ENCODE measurements around the gene OR2T35. TPM values are rescaled to one million over a fixed set of nuclear protein-coding genes. Genes with fewer than 3 reads are reported as not detected.

Gene OR2T35
- total and polyA plus RNA-seq, 2 donors (not counting 1 experiment from before 2014, with no cell fraction given): not detected

- DNase-seq (ENCODE audit: low read depth in 2 of 2): no peak
- TF ChIP-seq CTCF (conservative IDR thresholded peaks at IDR 0.05 in 1 of 2, IDR thresholded peaks at IDR 0.05 in 1 of 2; ENCODE audit: low read depth in 1 of 2, low read length in 2 of 2): no peak
- no peak for TF ChIP-seq EZH2 (IDR thresholded peaks at IDR 0.05; ENCODE audit: low read length, missing control alignments)
- Histone ChIP-seq H3K27ac (ENCODE audit: insufficient read depth, low read length) (no peak overlapping the region), H4K20me1 (ENCODE audit: control insufficient read depth, extremely low read depth, insufficient read depth, low read length) (no peaks in the 10 kb centered on the region), H3K9ac (ENCODE audit: insufficient read depth, low read length) (no peak overlapping the region), H3K4me3 (replicated peaks in 1 of 4; ENCODE audit: control extremely low read depth in 1 of 4, insufficient read depth in 1 of 4, low read depth in 3 of 4, low read length in 4 of 4) (no peak overlapping the region), H3K4me2 (ENCODE audit: extremely low read depth, insufficient read depth, low read length) (no peak overlapping the region), H3K36me3 (ENCODE audit: control insufficient read depth, insufficient read depth, low read length) (no peaks in the 10 kb centered on the region), H3K9me3 (ENCODE audit: control insufficient read depth, insufficient read depth, low read depth, low read length) (no peaks in the 10 kb centered on the region), H2AFZ (ENCODE audit: low read length) (no peak overlapping the region), H3K4me1 (ENCODE audit: control insufficient read depth, extremely low read depth, insufficient read depth, low read length) (no peaks in the 10 kb centered on the region), H3K79me2 (ENCODE audit: control insufficient read depth, insufficient read depth, low read length) (no peaks in the 10 kb centered on the region), H3K27me3 (ENCODE audit: control insufficient read depth, insufficient read depth, low read length) (no peaks in the 10 kb centered on the region)
These were observed 52.4 kb downstream of the OR2T35 start for GRCh38 chr1:248592655-248593054.

GRCh38 chr1:248590055-248590454 is 55.0 kb downstream of the OR2T35 start:
- no peaks in the 10 kb centered on the region for H3K4me1 ChIP-seq (ENCODE audit: control insufficient read depth, extremely low read depth, insufficient read depth, low read length)
- H3K4me2 ChIP-seq (ENCODE audit: extremely low read depth, insufficient read depth, low read length): no peak overlapping the region
- TF ChIP-seq EZH2 (IDR thresholded peaks at IDR 0.05; ENCODE audit: low read length, missing control alignments): no peak
- TF ChIP-seq CTCF (conservative IDR thresholded peaks at IDR 0.05 in 1 of 2, IDR thresholded peaks at IDR 0.05 in 1 of 2; ENCODE audit: low read depth in 1 of 2, low read length in 2 of 2): no peak
- H3K79me2 ChIP-seq (ENCODE audit: control insufficient read depth, insufficient read depth, low read length): no peaks in the 10 kb centered on the region
- no peak overlapping the region for H3K9ac ChIP-seq (ENCODE audit: insufficient read depth, low read length)
- DNase-seq (ENCODE audit: low read depth in 2 of 2): no peak
- H3K27ac ChIP-seq (ENCODE audit: insufficient read depth, low read length): no peak overlapping the region
- H3K27me3 ChIP-seq (ENCODE audit: control insufficient read depth, insufficient read depth, low read length): no peaks in the 10 kb centered on the region
- no peak overlapping the region for H3K4me3 ChIP-seq (replicated peaks in 1 of 4; ENCODE audit: control extremely low read depth in 1 of 4, insufficient read depth in 1 of 4, low read depth in 3 of 4, low read length in 4 of 4)
- no peak overlapping the region for H2AFZ ChIP-seq (ENCODE audit: low read length)
- no peaks in the 10 kb centered on the region for H3K9me3 ChIP-seq (ENCODE audit: control insufficient read depth, insufficient read depth, low read depth, low read length)
- no peaks in the 10 kb centered on the region for H3K36me3 ChIP-seq (ENCODE audit: control insufficient read depth, insufficient read depth, low read length)
- no peaks in the 10 kb centered on the region for H4K20me1 ChIP-seq (ENCODE audit: control insufficient read depth, extremely low read depth, insufficient read depth, low read length)

- H3K4me1 ChIP-seq (ENCODE audit: control insufficient read depth, extremely low read depth, insufficient read depth, low read length): no peaks in the 10 kb centered on the region
- H2AFZ ChIP-seq (ENCODE audit: low read length): no peak overlapping the region
- TF ChIP-seq CTCF (conservative IDR thresholded peaks at IDR 0.05 in 1 of 2, IDR thresholded peaks at IDR 0.05 in 1 of 2; ENCODE audit: low read depth in 1 of 2, low read length in 2 of 2): no peak
- TF ChIP-seq EZH2 (IDR thresholded peaks at IDR 0.05; ENCODE audit: low read length, missing control alignments): no peak
- H3K9ac ChIP-seq (ENCODE audit: insufficient read depth, low read length): no peak overlapping the region
- DNase-seq (ENCODE audit: low read depth in 2 of 2): no peak
- H3K79me2 ChIP-seq (ENCODE audit: control insufficient read depth, insufficient read depth, low read length): no peaks in the 10 kb centered on the region
- H3K4me3 ChIP-seq (replicated peaks in 1 of 4; ENCODE audit: control extremely low read depth in 1 of 4, insufficient read depth in 1 of 4, low read depth in 3 of 4, low read length in 4 of 4): no peak overlapping the region
- H3K36me3 ChIP-seq (ENCODE audit: control insufficient read depth, insufficient read depth, low read length): no peaks in the 10 kb centered on the region
- H4K20me1 ChIP-seq (ENCODE audit: control insufficient read depth, extremely low read depth, insufficient read depth, low read length): no peaks in the 10 kb centered on the region
- H3K27me3 ChIP-seq (ENCODE audit: control insufficient read depth, insufficient read depth, low read length): no peaks in the 10 kb centered on the region
- H3K9me3 ChIP-seq (ENCODE audit: control insufficient read depth, insufficient read depth, low read depth, low read length): no peaks in the 10 kb centered on the region
- H3K27ac ChIP-seq (ENCODE audit: insufficient read depth, low read length): no peak overlapping the region
- no peak overlapping the region for H3K4me2 ChIP-seq (ENCODE audit: extremely low read depth, insufficient read depth, low read length)
These were observed 55.7 kb downstream of the OR2T35 start for GRCh38 chr1:248589334-248589733.

Other genes with a start within 250 kb of the OR2T35 start
- not detected in 2 replicates for gene OR2T1, start 242.2 kb downstream of the OR2T35 start, total RNA-seq
- gene OR2T1, start 242.2 kb downstream of the OR2T35 start, polyA plus RNA-seq: not detected in 2 replicates
- not detected in 2 replicates for gene OR2T2, start 199.6 kb downstream of the OR2T35 start, total RNA-seq
- gene OR2T2, start 199.6 kb downstream of the OR2T35 start, polyA plus RNA-seq: not detected in 2 replicates
- not detected in 2 replicates for gene OR2T3, start 171.9 kb downstream of the OR2T35 start, total RNA-seq
- not detected in 2 replicates for gene OR2T3, start 171.9 kb downstream of the OR2T35 start, polyA plus RNA-seq
- not detected in 2 replicates for gene OR2T5, start 156.7 kb downstream of the OR2T35 start, total RNA-seq
- gene OR2T5, start 156.7 kb downstream of the OR2T35 start, polyA plus RNA-seq: not detected in 2 replicates
- gene OR2G6, start 137.2 kb downstream of the OR2T35 start, total RNA-seq: not detected in 2 replicates
- not detected in 2 replicates for gene OR2G6, start 137.2 kb downstream of the OR2T35 start, polyA plus RNA-seq
- not detected in 2 replicates for gene OR2T29, start 82.5 kb downstream of the OR2T35 start, total RNA-seq
- not detected in 2 replicates for gene OR2T29, start 82.5 kb downstream of the OR2T35 start, polyA plus RNA-seq
- not detected in 2 replicates for gene OR2T34, start 70.5 kb downstream of the OR2T35 start, total RNA-seq
- gene OR2T34, start 70.5 kb downstream of the OR2T35 start, polyA plus RNA-seq: not detected in 2 replicates
- not detected in 2 replicates for gene OR2T10, start 47.6 kb downstream of the OR2T35 start, total RNA-seq
- not detected in 2 replicates for gene OR2T10, start 47.6 kb downstream of the OR2T35 start, polyA plus RNA-seq
- gene OR2T11, start 10.2 kb downstream of the OR2T35 start, total RNA-seq: not detected in 2 replicates
- not detected in 2 replicates for gene OR2T11, start 10.2 kb downstream of the OR2T35 start, polyA plus RNA-seq
- not detected in 2 replicates for gene OR2T27, start 10.2 kb upstream of the OR2T35 start, total RNA-seq
- gene OR2T27, start 10.2 kb upstream of the OR2T35 start, polyA plus RNA-seq: not detected in 2 replicates
- not detected in 2 replicates for gene OR14I1, start 57.5 kb upstream of the OR2T35 start, total RNA-seq
- gene OR14I1, start 57.5 kb upstream of the OR2T35 start, polyA plus RNA-seq: not detected in 2 replicates
- gene LYPD8, start 110.5 kb upstream of the OR2T35 start, total RNA-seq: 0.17 TPM in 1 of 2 replicates, not detected in the other
- gene LYPD8, start 110.5 kb upstream of the OR2T35 start, polyA plus RNA-seq: not detected in 2 replicates
- gene SH3BP5L, start 180.6 kb upstream of the OR2T35 start, total RNA-seq: 19.8 and 20.3 TPM in 2 replicates
- gene SH3BP5L, start 180.6 kb upstream of the OR2T35 start, polyA plus RNA-seq: 17.5 and 17.9 TPM in 2 replicates
- gene ZNF672, start 192.9 kb upstream of the OR2T35 start, total RNA-seq: 11.6 and 15.5 TPM in 2 replicates
- gene ZNF672, start 192.9 kb upstream of the OR2T35 start, polyA plus RNA-seq: 10.3 and 13.8 TPM in 2 replicates
- gene ZNF692, start 213.8 kb upstream of the OR2T35 start, total RNA-seq: 16.2 and 16.7 TPM in 2 replicates
- gene ZNF692, start 213.8 kb upstream of the OR2T35 start, polyA plus RNA-seq: 7.6 and 9.3 TPM in 2 replicates

Measured in fibroblast of lung (primary cell).